ENCODE results near the gene GRK2.

GRK2 gene

DNA sequence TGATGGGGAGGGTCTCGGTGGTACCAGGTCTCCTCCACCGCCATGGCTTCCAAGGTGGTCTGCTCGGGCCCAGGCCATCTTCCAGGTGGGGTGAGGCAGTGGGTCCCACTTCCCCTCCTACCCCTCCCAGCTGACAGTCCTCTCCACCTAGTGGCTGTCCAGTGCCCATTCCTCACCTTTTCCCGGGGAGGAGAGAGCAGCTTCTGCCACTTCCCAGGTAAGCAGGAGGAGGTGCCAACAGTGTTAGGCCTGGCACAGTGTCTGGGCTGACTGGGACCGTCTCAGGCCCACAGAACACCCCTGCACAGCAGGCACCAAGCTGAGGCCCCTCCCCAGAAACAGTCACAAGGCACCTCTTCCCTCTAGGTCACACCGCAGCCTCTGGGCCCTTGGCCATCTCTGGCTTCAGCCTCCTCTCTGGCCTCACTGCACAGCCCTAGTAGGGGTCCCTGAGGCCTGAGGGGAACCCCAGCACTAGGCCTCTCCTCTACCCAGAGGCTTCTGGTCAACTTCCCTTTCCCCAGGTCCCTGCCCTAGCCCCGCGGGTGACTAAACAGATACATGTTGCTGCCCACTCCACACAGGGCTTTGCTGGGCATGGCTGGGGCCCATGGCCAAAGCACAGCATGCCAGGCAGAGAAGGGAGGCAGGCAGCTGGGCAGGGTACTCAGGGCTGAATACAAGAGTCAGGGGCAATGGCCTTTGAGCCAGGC, 20.5 kb downstream of the GRK2 start:
- TF ChIP-seq, protein P1, sequence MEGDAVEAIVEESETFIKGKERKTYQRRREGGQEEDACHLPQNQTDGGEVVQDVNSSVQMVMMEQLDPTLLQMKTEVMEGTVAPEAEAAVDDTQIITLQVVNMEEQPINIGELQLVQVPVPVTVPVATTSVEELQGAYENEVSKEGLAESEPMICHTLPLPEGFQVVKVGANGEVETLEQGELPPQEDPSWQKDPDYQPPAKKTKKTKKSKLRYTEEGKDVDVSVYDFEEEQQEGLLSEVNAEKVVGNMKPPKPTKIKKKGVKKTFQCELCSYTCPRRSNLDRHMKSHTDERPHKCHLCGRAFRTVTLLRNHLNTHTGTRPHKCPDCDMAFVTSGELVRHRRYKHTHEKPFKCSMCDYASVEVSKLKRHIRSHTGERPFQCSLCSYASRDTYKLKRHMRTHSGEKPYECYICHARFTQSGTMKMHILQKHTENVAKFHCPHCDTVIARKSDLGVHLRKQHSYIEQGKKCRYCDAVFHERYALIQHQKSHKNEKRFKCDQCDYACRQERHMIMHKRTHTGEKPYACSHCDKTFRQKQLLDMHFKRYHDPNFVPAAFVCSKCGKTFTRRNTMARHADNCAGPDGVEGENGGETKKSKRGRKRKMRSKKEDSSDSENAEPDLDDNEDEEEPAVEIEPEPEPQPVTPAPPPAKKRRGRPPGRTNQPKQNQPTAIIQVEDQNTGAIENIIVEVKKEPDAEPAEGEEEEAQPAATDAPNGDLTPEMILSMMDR (conservative IDR thresholded peaks at IDR 0.05; ENCODE audit: low read depth) = no peak; the same call in 1 of the 2 replicates
- peak overlapping the region; percentile 98 for H3K27ac ChIP-seq
- CTCF ChIA-PET = interaction anchor here (0.5 to 1.4 kb wide), 2 partner anchors 49 to 96 kb away, joined by 3 to 9 read pairs; no protein-coding TSS in a partner anchor
- POLR2A ChIA-PET (ENCODE audit: low non-redundant PET) = no interaction called here
- no peak for DNase-seq (ENCODE audit: low spot score)

DNA sequence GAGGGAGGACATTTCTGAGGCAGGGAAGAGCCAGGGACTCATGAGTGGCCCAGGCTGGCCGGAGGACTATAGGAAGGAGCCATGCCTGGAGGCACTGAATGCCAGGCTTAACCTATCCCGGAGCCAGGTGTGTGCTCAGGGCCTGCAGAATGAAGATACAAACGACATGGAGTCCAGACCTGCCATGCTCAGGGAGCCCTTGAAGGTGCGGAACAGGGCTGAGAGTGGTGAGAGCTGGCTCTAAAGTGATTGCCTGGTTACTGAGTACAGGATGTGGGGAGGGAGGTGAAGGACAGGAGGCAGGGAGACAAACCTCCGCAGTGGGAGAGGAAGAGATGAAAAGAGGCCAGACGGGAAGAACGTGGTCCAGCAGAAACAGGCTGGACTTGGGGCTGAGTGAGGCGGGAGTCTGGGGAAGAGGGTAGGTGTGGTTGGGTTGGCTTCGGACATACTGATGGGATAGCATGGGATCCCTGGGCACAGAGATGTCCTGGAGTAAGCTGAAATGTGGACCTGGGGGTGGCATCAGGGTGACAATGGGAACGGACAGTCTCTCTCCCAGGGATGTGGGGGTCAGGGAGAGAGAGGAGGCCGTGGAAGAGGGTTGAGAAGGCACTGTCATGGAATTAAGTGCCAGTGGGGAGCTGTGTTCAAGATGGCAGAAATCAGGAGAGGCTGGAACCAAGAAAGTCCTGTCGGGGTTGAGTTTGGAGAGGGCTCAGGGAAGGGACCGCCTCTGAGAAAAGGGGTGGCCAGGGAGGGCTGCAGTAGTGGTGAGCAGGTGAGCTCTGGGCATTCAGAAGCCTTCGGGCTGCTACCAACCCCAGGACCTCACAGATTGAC, 21.3 kb downstream of the GRK2 start:
- no peak for DNase-seq (ENCODE audit: low spot score)
- H3K27ac ChIP-seq = peak overlapping the region; percentile 98
- ChIA-PET CTCF (interaction anchor here (0.6 to 2.7 kb wide), 3 partner anchors 17 to 95 kb away, joined by 4 to 13 read pairs (median 9); no protein-coding TSS in a partner anchor), POLR2A (ENCODE audit: low non-redundant PET) (no interaction called here)
- TF ChIP-seq, protein P1 (conservative IDR thresholded peaks at IDR 0.05; ENCODE audit: low read depth) = no peak

DNA sequence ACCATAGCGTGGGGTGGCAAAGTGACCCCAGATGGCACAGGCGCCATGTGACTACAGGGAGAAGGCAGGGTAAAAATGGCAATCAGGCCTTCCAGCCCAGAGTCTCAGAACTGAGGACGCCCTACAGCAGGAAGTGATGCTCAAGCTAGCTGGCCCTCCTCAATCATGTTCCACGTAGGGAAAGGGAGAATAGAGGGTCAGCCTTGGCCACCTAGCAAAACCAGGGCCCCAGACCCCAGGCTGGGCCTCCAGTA, 21.9 kb downstream of the GRK2 start:
- TF ChIP-seq, protein P1 (conservative IDR thresholded peaks at IDR 0.05; ENCODE audit: low read depth) = no peak
- no peak for DNase-seq (ENCODE audit: low spot score)
- ChIA-PET CTCF (interaction anchor here (2.7 kb wide), 1 partner anchor 29 kb away, joined by 13 read pairs; no protein-coding TSS in a partner anchor), POLR2A (ENCODE audit: low non-redundant PET) (no interaction called here)
- H3K27ac ChIP-seq = peak overlapping the region; percentile 98

DNA sequence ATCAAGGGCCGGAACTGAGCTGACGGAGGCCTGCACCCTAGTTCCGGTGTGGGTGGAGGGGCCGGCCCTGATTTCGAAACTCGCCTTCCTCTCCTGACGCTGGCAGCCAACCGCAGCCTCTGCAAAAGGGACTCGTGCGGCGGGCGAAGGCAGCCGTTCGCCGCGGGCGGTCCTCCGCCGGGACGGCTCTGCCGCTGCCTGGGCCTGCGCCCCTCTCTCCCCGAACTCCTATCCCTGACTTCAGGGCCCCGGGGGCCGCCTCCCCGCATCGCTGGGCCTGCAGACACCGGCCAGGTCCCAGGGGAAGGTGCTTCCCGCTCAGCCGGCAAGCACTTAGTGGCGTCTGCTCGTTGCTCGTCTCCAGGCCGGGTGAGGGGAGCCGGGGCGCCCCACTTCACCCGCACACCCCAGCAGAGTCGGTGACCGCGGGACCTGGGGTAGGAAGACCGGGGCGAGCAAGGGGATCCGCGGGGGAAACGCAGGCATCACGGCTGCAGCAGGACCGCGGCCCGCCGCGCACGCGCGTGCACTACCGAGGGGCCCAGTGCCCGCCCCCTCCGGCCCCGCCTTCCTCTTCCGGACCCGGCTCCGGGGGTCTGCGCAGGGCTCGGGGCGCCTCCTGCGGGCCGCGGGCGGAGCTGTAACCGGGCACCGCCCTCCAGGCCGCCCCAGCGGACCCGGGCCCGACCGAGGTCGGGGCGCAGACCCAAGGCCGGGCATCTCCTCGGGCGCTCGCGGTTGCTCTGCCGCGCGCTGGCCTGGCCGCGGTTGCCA, 22.4 kb downstream of the GRK2 start:
- H3K27ac ChIP-seq = peak overlapping the region; percentile 98
- DNase-seq (ENCODE audit: low spot score) = peak; percentile 71
- POLR2A ChIA-PET (ENCODE audit: low non-redundant PET) = interaction anchor here (0.6 to 1.4 kb wide), 2 partner anchors 14 to 49 kb away, joined by 3 to 5 read pairs; partner anchors contain the start of gene SSH3
- CTCF ChIA-PET = interaction anchor here (1.7 to 2.7 kb wide), 2 partner anchors 14 to 29 kb away, joined by 8 to 13 read pairs; partner anchors contain the start of gene SSH3
- TF ChIP-seq, protein P1 (conservative IDR thresholded peaks at IDR 0.05; ENCODE audit: low read depth) = peak; percentile 30

DNA sequence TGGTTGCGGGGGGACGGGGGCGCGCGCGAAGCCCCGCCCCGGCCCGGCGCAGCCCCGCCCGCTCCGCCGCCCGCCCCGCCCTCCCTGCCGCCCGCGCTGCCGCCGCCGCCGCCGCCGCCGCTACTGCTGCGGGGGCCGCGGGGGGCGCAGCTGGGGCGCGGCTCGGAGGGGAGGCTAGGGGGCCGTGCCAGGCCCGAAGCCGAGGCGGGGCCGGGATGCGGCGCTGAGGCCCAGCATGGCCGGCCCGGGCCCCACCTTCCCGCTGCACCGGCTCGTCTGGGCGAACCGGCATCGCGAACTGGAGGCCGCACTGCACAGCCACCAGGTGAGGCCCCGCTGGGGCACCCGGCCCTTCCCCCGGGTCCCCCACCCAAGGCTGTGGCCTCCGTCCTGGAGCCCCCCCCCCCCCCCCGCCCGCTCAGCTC, 23.0 kb downstream of the GRK2 start, which contains the start of gene ANKRD13D:
Gene ANKRD13D (plus strand): TSS at position 78 of the 425 bp plus-strand sequence. CDS start 158 bp downstream, at position 236.
- CTCF ChIA-PET = interaction anchor here (1.7 to 2.7 kb wide), 2 partner anchors 13 to 28 kb away, joined by 8 to 13 read pairs; partner anchors contain the start of gene SSH3
- peak; percentile 74 for DNase-seq (ENCODE audit: low spot score)
- POLR2A ChIA-PET (ENCODE audit: low non-redundant PET) = interaction anchor here (0.6 to 1.4 kb wide), 2 partner anchors 14 to 50 kb away, joined by 3 to 5 read pairs; partner anchors contain the start of gene SSH3
- H3K27ac ChIP-seq = peak within 1 kb of the TSS; percentile 98
- TF ChIP-seq, protein P1 (conservative IDR thresholded peaks at IDR 0.05; ENCODE audit: low read depth) = peak; percentile 15

Data from RWPE1 (cell line).